WTC11 (cell line): Measurements from ENCODE around the gene MAPK8IP1. TPM values are rescaled to one million over a fixed set of nuclear protein-coding genes. Genes with fewer than 3 reads are reported as not detected.

Experiments
- ATAC-seq: fragments of 200-7000 bp; cut with Tn5 transposase; 2 replicates; pipeline ENCODE4 v1.10.0; 2021; ENCODE audit warnings: mild to moderate bottlenecking, moderate library complexity
- CTCF ChIA-PET: fragments of 300-600 bp; sonication (Branson Sonifier 250); formaldehyde crosslinking; loops from one replicate; lab custom pipeline; 2021; ENCODE audit warnings: antibody characterized with exemption; lab: Charles Lee
- POLR2A ChIA-PET: fragments of 350-600 bp; sonication (Branson Sonifier 250); formaldehyde crosslinking; loops from one replicate; lab custom pipeline; 2021; ENCODE audit warnings: antibody characterized with exemption; lab: Charles Lee
- DNase-seq: peaks from one replicate; pipeline ENCODE4 v3.0.0; 2021; ENCODE audit warnings: low spot score
- H3K27ac Mint-ChIP-seq: 2 replicates; pipeline ENCODE4 v1.8.0; 2021; ENCODE audit warnings: mixed read lengths
- H3K27me3 Mint-ChIP-seq: 2 replicates; pipeline ENCODE4 v1.8.0; 2021; ENCODE audit warnings: low read depth, mild to moderate bottlenecking, moderate library complexity, mixed read lengths
- H3K36me3 Mint-ChIP-seq: 2 replicates; pipeline ENCODE4 v1.8.0; 2021; ENCODE audit warnings: mixed read lengths
- H3K4me1 Mint-ChIP-seq: 2 replicates; pipeline ENCODE4 v1.8.0; 2022; ENCODE audit warnings: mixed read lengths
- H3K4me3 Mint-ChIP-seq: 2 replicates; pipeline ENCODE4 v1.8.0; 2021; ENCODE audit warnings: mild to moderate bottlenecking, moderate library complexity, mixed read lengths
- H3K9me3 Mint-ChIP-seq: 2 replicates; pipeline ENCODE4 v1.8.0; 2021; ENCODE audit warnings: mixed read lengths
- ATF2 ChIP-seq: sonication (generic); formaldehyde crosslinking; IDR thresholded peaks from 2 replicates; pipeline ENCODE4 v1.8.1; 2022; ENCODE audit warnings: low read depth, missing genetic modification reagents, borderline replicate concordance
- ATF3 ChIP-seq: sonication (generic); formaldehyde crosslinking; conservative IDR thresholded peaks from 2 replicates; pipeline ENCODE4 v1.8.1; 2022; ENCODE audit warnings: mild to moderate bottlenecking, missing genetic modification reagents
- CBFB ChIP-seq: sonication (generic); formaldehyde crosslinking; IDR thresholded peaks from 2 replicates; pipeline ENCODE4 v1.8.1; 2022; ENCODE audit warnings: mild to moderate bottlenecking, low read depth, missing genetic modification reagents
- FOXP1 ChIP-seq: sonication (generic); formaldehyde crosslinking; IDR thresholded peaks from 2 replicates; pipeline ENCODE4 v1.8.0; 2022; ENCODE audit warnings: missing genetic modification reagents, mild to moderate bottlenecking, moderate library complexity, borderline replicate concordance
- HMGXB4 ChIP-seq: sonication (generic); formaldehyde crosslinking; IDR thresholded peaks from 2 replicates; pipeline ENCODE4 v1.8.1; 2023; ENCODE audit warnings: mild to moderate bottlenecking, moderate library complexity, missing genetic modification reagents
- IRF1 ChIP-seq: sonication (generic); formaldehyde crosslinking; IDR thresholded peaks from 2 replicates; pipeline ENCODE4 v1.8.0; 2023; ENCODE audit warnings: missing genetic modification reagents
- IRF2 ChIP-seq: sonication (generic); formaldehyde crosslinking; IDR thresholded peaks from 2 replicates; pipeline ENCODE4 v1.8.0; 2022; ENCODE audit warnings: low read depth, missing genetic modification reagents, borderline replicate concordance
- JAZF1 ChIP-seq: fragments of 250-450 bp; sonication (Bioruptor Pico); IDR thresholded peaks from 2 replicates; pipeline ENCODE4 v1.9.0; 2021; ENCODE audit warnings: moderate library complexity, mild to moderate bottlenecking, inconsistent platforms
- MAX ChIP-seq: sonication (generic); formaldehyde crosslinking; IDR thresholded peaks from 2 replicates; pipeline ENCODE4 v1.8.0; 2022; ENCODE audit warnings: mild to moderate bottlenecking, missing genetic modification reagents
- NFATC4 ChIP-seq: fragments of 250-450 bp; sonication (Bioruptor Pico); IDR thresholded peaks from 2 replicates; pipeline ENCODE4 v1.9.0; 2021; ENCODE audit warnings: mild to moderate bottlenecking
- NFE2L1 ChIP-seq: sonication (generic); formaldehyde crosslinking; IDR thresholded peaks from 2 replicates; pipeline ENCODE4 v1.8.1; 2023; ENCODE audit warnings: missing genetic modification reagents
- PREB ChIP-seq: sonication (generic); formaldehyde crosslinking; IDR thresholded peaks from 2 replicates; pipeline ENCODE4 v1.8.1; 2022; ENCODE audit warnings: mild to moderate bottlenecking, missing genetic modification reagents, moderate library complexity, borderline replicate concordance
- SMAD3 ChIP-seq: sonication (generic); formaldehyde crosslinking; IDR thresholded peaks from 2 replicates; pipeline ENCODE4 v1.8.0; 2022; ENCODE audit warnings: missing genetic modification reagents, mild to moderate bottlenecking, borderline replicate concordance
- SOX15 ChIP-seq: fragments of 250-450 bp; sonication (Bioruptor Pico); IDR thresholded peaks from 2 replicates; pipeline ENCODE4 v1.9.0; 2021; ENCODE audit warnings: mild to moderate bottlenecking
- SP1 ChIP-seq: sonication (generic); formaldehyde crosslinking; conservative IDR thresholded peaks from 2 replicates; pipeline ENCODE4 v1.8.1; 2022; ENCODE audit warnings: missing genetic modification reagents
- ZNF138 ChIP-seq: sonication (generic); formaldehyde crosslinking; conservative IDR thresholded peaks from 2 replicates; pipeline ENCODE4 v1.8.1; 2022; ENCODE audit warnings: mild to moderate bottlenecking, moderate library complexity, missing genetic modification reagents
- ZNF263 ChIP-seq: sonication (generic); formaldehyde crosslinking; IDR thresholded peaks from 2 replicates; pipeline ENCODE4 v1.8.1; 2022; ENCODE audit warnings: low read depth, mild to moderate bottlenecking, moderate library complexity, missing genetic modification reagents
- ZNF281 ChIP-seq: sonication (generic); formaldehyde crosslinking; IDR thresholded peaks from 2 replicates; pipeline ENCODE4 v1.8.0; 2023; ENCODE audit warnings: mild to moderate bottlenecking, missing genetic modification reagents
- ZNF317 ChIP-seq: sonication (generic); formaldehyde crosslinking; IDR thresholded peaks from 2 replicates; pipeline ENCODE4 v1.8.1; 2023; ENCODE audit warnings: low read depth, mild to moderate bottlenecking, moderate library complexity, missing genetic modification reagents, borderline replicate concordance
- ZNF416 ChIP-seq: fragments of 250-450 bp; sonication (Bioruptor Pico); IDR thresholded peaks from 2 replicates; pipeline ENCODE4 v1.9.0; 2021; ENCODE audit warnings: mild to moderate bottlenecking, inconsistent platforms
- ZNF423 ChIP-seq: fragments of 250-450 bp; sonication (Bioruptor Pico); IDR thresholded peaks from 2 replicates; pipeline ENCODE4 v2.1.2; 2022; ENCODE audit warnings: mild to moderate bottlenecking, moderate library complexity
- ZNF532 ChIP-seq: fragments of 250-450 bp; sonication (Bioruptor Pico); IDR thresholded peaks from 2 replicates; pipeline ENCODE4 v1.9.0; 2021; ENCODE audit warnings: mild to moderate bottlenecking, borderline replicate concordance
- total RNA-seq: library from RNA; stranded (reverse); gene quantifications from 3 replicates; pipeline ENCODE4 v1.2.3, GENCODE V29; 2021

Gene MAPK8IP1
- total RNA-seq, 1 experiment from 2014 or later = 34.1 TPM

GRCh38 chr11:45922425-45923082 lies 37.1 kb downstream of the MAPK8IP1 start, which contains the start of gene LARGE2 (continued):
- TF ChIP-seq FOXP1 (no peak), JAZF1 (CRISPR knock-in tag) (no peak), HMGXB4 (CRISPR knock-in tag) (no peak), ZNF423 (CRISPR knock-in tag) (peak; percentile 3; the same call in 1 of the 2 replicates), SP1 (CRISPR knock-in tag) (peak; percentile 78), ZNF263 (CRISPR knock-in tag) (no peak), ZNF317 (no peak), PREB (no peak), SMAD3 (CRISPR knock-in tag) (no peak)

- POLR2A ChIA-PET = interaction anchor here (0.6 to 1.1 kb wide), 4 partner anchors 8 to 319 kb away, joined by 3 to 4 read pairs (median 4); no protein-coding TSS in a partner anchor
- Mint-ChIP-seq H3K27me3 (peaks cover 2% of the 10 kb centered on the region; the same call in 1 of the 2 replicates), H3K36me3 (peaks cover 25% of the 10 kb centered on the region), H3K4me3 (peak overlapping the region; percentile 92), H3K4me1 (peaks cover 31% of the 10 kb centered on the region), H3K9me3 (no peaks in the 10 kb centered on the region), H3K27ac (peak overlapping the region; percentile 52)
- CTCF ChIA-PET = interaction anchor here (1.0 to 4.0 kb wide), 7 partner anchors 27 to 82 kb away, joined by 3 to 33 read pairs (median 5); no protein-coding TSS in a partner anchor
- peak; percentile 8 for DNase-seq
- ATAC-seq = no peak
- TF ChIP-seq IRF2 (no peak), ZNF138 (CRISPR knock-in tag) (no peak), NFATC4 (CRISPR knock-in tag) (no peak), ATF3 (CRISPR knock-in tag) (no peak), SOX15 (CRISPR knock-in tag) (no peak), ZNF532 (CRISPR knock-in tag) (no peak), ZNF416 (CRISPR knock-in tag) (no peak), MAX (CRISPR knock-in tag) (no peak), CBFB (no peak), ZNF281 (CRISPR knock-in tag) (no peak), IRF1 (CRISPR knock-in tag) (no peak), NFE2L1 (CRISPR knock-in tag) (no peak), ATF2 (CRISPR knock-in tag) (no peak)
Observed at GRCh38 chr11:45924036-45924915, 38.8 kb downstream of the MAPK8IP1 start.
